HL-60 (cell line): ENCODE measurements around the gene STT3B.
A peak's percentile ranks its signal among the peaks of the same experiment; 100 is the strongest.

Experiments used
- DNase-seq, 2 experiments: peaks; one replicate each; pipeline ENCODE4 v3.0.0-alpha.2; 2010 to 2020; ENCODE audit warnings: low read depth in 1 of 2, low spot score in 1 of 2
- H3K27ac ChIP-seq: fragments of 250-450 bp; sonication (Bioruptor Pico); replicated peaks from 2 replicates; pipeline ENCODE4 v1.5.1; 2020; ENCODE audit warnings: mild to moderate bottlenecking, moderate library complexity
- H3K27me3 ChIP-seq: fragments of 250-450 bp; sonication (Bioruptor Pico); 2 replicates; pipeline ENCODE4 v1.5.1; 2021; ENCODE audit warnings: mild to moderate bottlenecking, moderate library complexity; ENCODE audit not compliant: insufficient read depth, poor library complexity, severe bottlenecking
- H3K4me3 ChIP-seq: replicated peaks from 2 replicates; pipeline ENCODE4 v1.5.1; 2011; ENCODE audit warnings: mild to moderate bottlenecking, control low read depth, low read length; ENCODE audit not compliant: insufficient read depth
- CTCF ChIP-seq: IDR thresholded peaks from one replicate; pipeline ENCODE4 v1.5.1; 2011; ENCODE audit warnings: low read length, control low read depth, inconsistent platforms; ENCODE audit not compliant: insufficient read depth
- GABPA ChIP-seq: IDR thresholded peaks from 2 replicates; pipeline ENCODE4 v1.6.1; 2012; ENCODE audit warnings: low read depth
- POLR2AphosphoS5 ChIP-seq: IDR thresholded peaks from 2 replicates; pipeline ENCODE4 v1.6.1; 2012; ENCODE audit warnings: low read depth
- REST ChIP-seq: IDR thresholded peaks from 2 replicates; pipeline ENCODE4 v1.6.1; 2012; ENCODE audit warnings: low read depth; ENCODE audit not compliant: insufficient replicate concordance
- SPI1 ChIP-seq: IDR thresholded peaks from 2 replicates; pipeline ENCODE4 v1.6.1; 2012; ENCODE audit warnings: low read depth, mild to moderate bottlenecking, borderline replicate concordance

The STT3B gene

GRCh38 chr3:31516757-31517156 is 16.0 kb upstream of the STT3B start:
- no peaks in the 10 kb centered on the region for H3K27me3 ChIP-seq
- no peak overlapping the region for H3K4me3 ChIP-seq
- TF ChIP-seq CTCF (no peak), GABPA (no peak), POLR2AphosphoS5 (no peak), REST (no peak), SPI1 (no peak)
- no peak for DNase-seq
- no peak overlapping the region for H3K27ac ChIP-seq

GRCh38 chr3:31521468-31521867 is 11.3 kb upstream of the STT3B start:
- peak overlapping the region; percentile 56 for H3K27ac ChIP-seq
- no peaks in the 10 kb centered on the region for H3K27me3 ChIP-seq
- no peak overlapping the region for H3K4me3 ChIP-seq
- DNase-seq = no peak
- TF ChIP-seq GABPA = no peak
- TF ChIP-seq REST = no peak
- TF ChIP-seq SPI1 = no peak
- TF ChIP-seq CTCF = no peak
- no peak for TF ChIP-seq POLR2AphosphoS5

GRCh38 chr3:31522152-31522551 is 10.6 kb upstream of the STT3B start:
- peak in 1 of 2 experiments; percentile 86 for DNase-seq
- Histone ChIP-seq H3K27me3 (no peaks in the 10 kb centered on the region), H3K4me3 (no peak overlapping the region), H3K27ac (peak overlapping the region; percentile 56)
- TF ChIP-seq GABPA = peak; percentile 65
- TF ChIP-seq POLR2AphosphoS5 = peak; percentile 52; the same call in 1 of the 2 replicates
- no peak for TF ChIP-seq SPI1
- no peak for TF ChIP-seq CTCF
- TF ChIP-seq REST = no peak
